Stimulated activated CD8-positive, alpha-beta memory T cell treated with anti-CD3 and anti-CD28 coated beads, Interleukin-2, amount 100 ng/mL, for 1 hour (primary cell): ENCODE results near the gene ZNF429.
A peak's percentile ranks its signal among the peaks of the same experiment; 100 is the strongest.
"Not testable (repeated sequence)": the region's sequence is repeated elsewhere in the genome, so short reads cannot be mapped to it uniquely, and the experiment has no call there.

Experiments
- DNase-seq, 2 donors: peaks; one replicate each; pipeline ENCODE4 v3.0.0-alpha.2; 2020; ENCODE audit warnings: low read depth in 2 of 2

The ZNF429 gene

DNA sequence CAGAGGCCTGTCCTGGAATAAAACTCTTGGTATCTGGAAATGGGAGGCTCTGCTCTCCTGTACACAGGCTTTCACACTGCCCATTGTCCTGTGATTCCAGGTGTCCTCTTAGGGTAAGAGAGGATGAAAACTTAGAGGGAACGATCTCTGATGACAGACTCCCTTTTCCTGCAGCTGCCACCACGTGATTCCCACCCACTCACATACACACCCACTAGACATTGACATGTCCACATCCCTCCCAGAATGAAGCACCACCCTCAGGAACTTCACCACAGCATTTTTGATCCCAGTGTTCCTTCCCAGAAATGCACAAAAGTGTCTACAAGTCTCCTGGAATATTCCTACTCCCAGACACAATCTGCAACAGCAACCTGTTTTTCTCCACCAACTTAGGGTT is 8.2 kb downstream of the ZNF429 start:
- no peak for DNase-seq

DNA sequence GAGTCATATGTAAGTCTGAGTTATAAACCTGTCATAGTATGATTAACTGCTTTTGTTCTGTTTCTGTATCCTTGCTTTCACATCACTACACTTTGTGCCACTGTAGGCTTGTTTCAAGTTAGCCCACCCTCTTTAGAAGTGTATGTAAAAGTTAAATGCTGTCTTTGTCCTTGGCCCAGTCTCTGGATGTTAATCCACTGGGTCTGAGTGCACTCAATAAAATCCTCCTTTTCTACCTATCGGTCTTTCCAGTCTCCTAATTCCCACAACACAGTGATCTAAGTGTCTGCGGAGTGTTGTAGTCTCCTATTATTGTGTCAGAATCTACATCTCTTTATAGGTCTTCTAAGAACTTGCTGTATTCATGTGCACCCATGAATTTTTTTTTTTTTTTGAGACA is 14.1 kb downstream of the ZNF429 start:
- no peak for DNase-seq

DNA sequence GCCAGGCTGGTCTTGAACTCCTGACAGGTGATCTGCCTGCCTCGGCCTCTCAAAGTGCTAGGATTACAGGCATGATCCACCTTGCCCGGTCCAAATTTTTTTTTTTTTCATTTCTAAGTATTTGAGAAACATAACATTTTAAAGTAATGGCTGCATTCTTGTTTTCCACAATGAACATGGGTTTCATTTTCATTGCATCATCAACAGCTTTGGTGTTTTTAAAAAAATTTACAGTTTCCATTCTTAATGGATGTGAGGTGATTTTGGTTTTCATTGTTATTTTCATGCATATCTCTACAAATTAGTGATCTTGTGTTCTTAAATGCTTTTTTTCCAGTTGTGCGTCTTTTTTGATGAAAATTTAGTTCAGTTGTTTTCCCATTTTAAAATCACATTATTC is 27.5 kb downstream of the ZNF429 start:
- no peak for DNase-seq

DNA sequence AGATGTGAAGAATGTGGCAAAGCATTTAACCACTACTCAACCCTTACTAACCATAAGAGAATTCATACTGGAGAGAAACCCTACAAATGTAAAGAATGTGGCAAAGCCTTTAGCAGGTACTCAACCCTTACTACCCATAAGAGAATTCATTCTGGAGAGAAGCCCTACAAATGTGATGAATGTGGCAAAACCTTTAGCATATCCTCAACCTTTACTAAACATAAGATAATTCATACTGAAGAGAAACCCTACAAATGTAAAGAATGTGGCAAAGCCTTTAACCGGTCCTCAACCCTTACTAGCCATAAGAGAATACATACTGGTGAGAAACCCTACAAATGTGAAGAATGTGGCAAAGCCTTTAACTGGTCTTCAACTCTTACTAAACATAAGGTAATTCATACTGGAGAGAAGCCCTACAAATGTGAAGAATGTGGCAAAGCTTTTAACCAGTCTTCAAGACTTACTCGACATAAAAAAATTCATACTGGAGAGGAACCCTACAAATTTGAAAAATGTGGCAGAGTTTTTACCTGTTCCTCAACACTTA is 31.4 kb downstream of the ZNF429 start:
- DNase-seq, result not testable (repeated sequence)

DNA sequence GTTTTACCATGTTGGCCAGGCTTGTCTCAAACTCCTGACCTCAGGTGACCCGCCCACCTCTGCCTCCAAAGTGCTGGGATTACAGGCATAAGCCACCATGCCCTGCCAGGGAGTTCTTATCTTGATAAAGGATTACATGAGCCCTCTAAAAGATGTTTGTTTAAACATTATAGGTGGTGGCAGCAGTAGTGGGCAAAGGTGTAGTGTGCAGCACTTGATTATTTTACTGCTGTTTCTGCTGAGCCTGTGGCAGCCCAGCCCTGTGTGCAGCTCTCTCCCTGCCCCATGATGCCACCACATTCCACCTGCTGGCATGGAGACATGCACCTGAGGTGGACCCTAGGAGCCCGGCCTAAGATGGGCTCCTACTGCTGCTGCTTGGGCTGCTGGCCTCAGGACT is 54.0 kb downstream of the ZNF429 start:
- no peak for DNase-seq

DNA sequence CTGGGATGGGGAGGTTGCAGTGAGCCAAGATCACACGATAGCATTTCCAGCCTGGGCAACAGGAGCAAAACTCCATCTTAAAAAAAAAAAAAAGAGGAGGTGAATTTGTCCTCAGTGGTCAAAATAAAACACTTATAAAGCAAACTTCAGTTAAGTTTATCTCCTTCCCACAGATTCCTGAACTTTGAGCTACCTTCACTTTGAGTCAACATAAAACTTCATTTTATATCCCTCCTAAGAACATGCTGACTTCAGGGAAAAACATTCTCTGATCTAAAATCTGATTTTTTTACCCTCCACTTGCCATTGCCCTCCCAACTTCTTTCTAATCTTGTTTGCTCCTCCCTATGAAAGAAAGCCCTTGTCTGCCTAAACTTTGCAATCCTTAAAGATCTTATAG is 59.0 kb downstream of the ZNF429 start:
- DNase-seq, result no peak

DNA sequence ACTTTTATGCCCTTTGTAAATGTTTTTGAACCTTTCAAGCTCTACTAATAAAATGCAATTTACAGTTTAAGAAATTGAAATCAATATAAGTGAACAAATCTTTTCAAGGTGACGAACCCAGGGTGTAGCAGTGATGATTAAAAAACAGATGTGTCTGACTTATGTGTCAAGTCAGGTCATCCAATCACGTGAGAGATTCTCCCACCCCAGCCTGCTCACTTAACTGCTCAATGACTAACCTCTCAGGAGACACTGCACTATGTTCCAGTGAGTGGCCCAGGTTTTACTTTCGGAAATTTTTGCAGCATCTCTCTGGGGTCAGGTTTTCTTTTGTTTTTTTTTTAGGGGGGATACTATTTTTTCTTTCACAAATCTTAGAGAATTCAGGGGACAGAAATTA is 60.7 kb downstream of the ZNF429 start:
- DNase-seq, result no peak

DNA sequence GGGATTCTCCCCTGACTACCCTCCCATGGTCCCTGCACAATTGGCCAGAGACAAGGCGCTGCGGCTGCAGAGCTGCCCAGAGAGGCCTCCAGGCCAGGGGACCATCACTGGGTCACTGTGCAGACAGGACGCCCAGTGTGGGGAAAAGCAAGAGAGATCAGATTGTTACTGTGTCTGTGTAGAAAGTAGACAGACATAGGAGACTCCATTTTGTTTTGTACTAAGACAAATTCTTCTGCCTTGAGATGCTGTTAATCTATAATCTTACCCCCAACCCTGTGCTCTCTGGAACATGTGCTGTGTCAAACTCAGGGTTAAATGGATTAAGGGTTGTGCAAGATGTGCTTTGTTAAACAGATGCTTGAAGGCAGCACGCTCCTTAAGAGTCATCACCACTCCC is 62.4 kb downstream of the ZNF429 start:
- not testable (repeated sequence) for DNase-seq

DNA sequence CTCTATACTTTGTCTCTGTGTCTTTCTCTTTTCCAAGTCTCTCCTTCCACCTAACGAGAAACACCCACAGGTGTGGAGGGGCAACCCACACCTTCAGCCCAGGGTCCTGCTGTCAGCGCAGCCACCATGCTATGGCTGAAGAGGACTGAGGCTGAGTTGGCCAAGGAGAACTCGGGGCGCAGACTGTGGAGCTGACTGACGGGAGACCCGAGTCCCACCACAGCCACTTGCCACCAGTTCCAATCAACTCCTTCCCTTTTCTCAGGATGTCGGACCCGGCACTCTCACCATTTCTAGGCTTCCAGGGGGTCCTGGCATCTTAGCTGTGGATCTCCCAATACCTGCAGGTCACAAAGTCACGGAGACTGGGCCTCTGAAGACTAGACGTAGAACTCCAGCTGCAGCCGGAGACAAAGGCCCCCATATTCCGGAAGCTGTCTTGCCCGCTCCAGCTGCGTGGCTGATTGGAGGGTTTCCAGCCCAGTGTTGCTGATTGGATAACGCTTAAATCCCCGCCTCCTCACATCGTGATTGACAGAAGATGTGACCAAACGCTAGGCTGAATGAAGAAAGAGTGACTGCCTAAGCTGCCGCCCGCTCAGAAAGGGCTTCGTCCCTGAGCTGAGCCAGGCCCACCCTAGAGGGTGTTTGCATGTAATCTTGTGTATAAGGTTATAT is 63.6 kb downstream of the ZNF429 start:
- peak; percentile 46 to 83 for DNase-seq

DNA sequence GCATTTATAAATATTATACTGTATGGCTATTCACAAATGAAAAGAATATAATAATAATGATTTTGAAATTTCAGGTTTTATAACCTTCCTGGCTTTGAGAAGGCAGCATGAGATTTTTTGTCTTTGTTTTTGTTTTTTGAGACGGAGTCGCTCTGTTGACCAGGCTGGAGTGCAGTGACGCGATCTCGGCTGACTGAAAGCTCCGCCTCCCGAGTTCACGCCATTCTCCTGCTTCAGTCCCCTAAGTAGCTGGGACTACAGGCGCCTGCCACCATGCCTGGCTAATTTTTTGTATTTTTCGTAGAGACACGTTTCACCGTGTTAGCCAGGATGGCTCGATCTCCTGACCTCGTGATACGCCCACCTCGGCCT is 64.1 kb downstream of the ZNF429 start:
- DNase-seq, result peak in 1 of 2 donors; percentile 32

DNA sequence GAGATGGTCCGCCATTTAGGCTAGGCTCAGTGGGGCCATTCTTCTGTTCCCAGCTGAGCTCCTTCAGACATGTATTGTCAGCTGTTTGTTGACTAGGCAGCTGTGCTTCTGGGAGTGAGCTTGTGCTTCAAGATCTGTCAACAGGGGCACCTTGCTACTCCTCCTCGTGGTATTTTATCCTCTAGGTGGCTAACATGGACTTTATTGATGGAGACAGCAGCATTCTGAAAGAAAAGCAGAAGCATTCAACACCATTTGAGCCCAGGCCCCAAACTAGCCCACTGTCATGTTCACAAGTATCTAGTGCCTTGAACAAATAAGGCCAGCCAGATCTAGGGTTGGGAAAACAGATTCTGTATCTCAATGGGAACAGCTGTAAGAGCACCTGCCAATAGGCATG is 65.9 kb downstream of the ZNF429 start:
- no peak for DNase-seq

DNA sequence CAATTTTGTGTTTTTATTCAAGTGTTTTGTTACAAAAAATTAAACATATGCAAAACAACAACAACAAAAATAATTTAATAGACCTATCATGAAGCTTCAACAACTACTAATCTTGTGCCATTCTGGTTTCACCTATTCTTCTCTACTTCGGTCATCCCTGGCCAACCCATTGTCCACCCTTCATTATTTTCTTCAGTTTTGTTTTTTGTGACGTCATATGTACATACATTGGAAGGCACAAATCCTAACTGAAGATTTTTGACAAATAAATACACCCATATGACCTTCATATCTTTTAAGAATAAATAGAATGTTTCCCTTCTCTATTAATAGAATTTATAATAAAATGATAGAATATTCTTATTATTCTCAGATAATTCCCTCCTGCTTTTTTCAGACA is 69.2 kb downstream of the ZNF429 start:
- DNase-seq, result no peak

DNA sequence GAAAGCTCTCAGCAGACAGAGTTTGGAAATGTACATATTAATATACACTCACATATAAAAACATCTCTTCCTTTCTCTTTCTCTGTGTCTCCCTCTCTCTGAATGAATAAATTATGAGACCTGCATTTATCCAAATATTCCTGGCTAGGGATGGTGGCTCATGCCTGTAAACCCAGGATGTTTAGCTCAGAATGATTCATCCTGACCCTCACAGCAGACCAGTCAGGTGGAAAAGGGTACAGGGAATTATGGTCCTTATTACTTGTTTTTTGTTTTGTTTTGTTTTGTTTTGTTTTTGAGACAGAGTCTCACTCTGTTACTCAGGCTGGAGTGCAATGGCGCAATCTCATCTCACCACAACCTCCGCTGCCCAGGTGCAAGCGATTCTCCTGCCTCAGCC is 71.1 kb downstream of the ZNF429 start:
- no peak for DNase-seq

DNA sequence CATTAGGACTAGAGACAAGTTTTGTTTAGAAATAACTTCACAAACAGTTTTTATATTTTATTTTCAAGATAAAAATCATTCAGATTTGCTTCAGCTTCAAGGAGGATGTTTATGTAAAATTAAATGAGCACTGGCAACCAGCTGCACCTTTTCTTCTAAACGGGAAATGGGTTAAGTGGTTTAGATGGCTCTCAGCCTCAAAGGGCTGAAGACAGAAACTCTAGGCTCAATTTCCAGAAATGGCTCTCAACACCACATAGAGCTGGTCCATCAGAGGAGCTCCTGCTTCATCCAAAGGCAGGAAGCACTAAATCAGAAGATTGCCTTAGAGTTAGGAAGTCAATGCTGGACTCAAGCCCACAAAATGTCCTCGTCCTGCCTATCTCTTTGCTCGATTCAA is 74.7 kb downstream of the ZNF429 start:
- no peak for DNase-seq

DNA sequence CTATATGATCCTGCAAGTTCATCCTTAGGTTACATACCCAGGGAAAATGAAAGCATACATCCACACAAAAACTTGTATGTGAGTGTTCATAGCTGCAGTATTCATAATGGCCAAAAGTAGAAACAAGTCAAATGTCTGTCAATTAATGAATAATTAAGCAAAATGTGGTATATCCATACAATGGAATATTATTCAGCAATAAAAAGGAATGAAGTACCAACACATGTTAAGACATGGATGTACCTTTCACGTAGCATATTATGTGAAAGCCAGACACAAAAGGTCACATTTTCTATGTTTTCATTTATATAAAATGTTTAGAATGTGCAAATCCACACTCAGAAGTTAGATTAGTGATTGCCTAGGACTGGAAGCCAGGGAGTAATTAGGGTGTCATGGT is 75.4 kb downstream of the ZNF429 start:
- DNase-seq, result no peak

DNA sequence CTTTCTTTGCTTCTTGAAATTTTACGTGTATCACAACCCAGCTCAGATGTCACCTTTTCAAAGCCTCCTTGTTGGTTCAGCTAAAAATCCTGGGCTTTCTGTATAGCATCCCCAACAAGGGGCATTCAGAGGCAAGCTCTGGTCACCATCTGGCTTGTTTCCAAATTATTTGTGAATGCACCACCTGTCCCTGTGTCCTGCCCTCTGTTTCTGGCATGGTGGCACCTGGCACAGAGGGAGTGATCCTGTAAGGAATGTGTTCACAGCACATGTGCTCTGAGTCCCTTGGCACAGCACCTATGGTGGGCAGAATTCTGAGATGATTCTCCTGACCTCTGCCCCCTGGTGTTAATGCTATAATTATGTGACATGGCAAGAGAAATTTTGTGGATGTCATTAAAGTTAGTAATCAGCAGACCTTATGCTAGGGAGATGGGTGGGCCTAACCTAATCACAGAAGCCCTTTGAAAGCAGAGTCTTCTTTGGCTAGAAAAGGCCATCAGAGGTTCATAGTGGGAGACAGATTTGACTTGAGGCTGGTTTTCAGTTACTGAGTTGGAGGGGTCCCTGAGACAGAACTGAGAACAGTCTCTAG is 76.3 kb downstream of the ZNF429 start:
- no peak for DNase-seq

DNA sequence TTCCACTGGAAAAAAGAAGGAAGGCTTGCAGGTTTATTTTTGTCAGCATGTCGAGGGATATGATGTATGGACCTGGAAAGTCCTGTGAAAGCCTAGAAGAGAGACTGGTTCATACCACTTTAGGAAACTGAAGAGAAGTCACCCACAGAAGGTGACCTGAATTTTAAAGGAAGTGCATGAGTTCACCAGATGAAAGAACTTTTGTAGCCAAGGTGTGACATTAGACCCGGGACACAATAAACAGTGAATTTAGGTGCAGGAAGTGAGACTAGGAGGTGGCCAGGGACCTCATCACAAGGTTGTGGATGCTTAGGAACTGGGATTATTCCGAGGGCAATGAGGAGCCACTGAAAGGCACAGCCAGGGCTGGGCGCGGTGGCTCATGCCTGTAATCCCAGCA is 79.1 kb downstream of the ZNF429 start:
- no peak for DNase-seq

DNA sequence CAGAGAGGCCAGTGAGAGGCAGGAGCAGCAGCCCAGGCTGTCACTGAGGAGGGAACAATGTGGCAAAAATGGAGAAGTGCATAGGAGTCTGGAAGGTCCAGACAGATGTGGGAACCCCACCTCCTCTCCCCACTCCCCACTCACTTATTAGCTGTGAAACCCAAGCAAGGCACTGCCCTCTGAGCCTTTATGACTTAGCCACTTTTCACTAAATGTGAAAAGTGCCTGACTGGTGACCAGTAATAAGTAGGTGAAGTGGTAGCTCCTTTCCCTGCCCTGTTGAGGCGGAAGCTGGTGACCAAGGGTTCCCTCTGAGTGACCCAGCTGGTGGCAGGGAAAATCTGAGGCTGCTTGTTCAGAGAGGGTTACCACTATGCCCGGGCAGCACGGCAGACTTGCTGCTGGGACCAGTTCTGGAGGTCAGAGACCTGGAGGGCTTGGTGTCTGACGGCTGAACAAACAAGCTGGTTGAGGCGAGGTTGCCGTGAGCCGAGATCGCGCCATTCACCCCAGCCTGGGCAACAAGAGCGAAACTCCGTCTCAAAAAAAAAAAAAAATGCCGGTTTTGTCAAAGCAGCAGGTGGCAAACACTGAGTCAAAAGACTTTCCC is 80.0 kb downstream of the ZNF429 start:
- no peak for DNase-seq

DNA sequence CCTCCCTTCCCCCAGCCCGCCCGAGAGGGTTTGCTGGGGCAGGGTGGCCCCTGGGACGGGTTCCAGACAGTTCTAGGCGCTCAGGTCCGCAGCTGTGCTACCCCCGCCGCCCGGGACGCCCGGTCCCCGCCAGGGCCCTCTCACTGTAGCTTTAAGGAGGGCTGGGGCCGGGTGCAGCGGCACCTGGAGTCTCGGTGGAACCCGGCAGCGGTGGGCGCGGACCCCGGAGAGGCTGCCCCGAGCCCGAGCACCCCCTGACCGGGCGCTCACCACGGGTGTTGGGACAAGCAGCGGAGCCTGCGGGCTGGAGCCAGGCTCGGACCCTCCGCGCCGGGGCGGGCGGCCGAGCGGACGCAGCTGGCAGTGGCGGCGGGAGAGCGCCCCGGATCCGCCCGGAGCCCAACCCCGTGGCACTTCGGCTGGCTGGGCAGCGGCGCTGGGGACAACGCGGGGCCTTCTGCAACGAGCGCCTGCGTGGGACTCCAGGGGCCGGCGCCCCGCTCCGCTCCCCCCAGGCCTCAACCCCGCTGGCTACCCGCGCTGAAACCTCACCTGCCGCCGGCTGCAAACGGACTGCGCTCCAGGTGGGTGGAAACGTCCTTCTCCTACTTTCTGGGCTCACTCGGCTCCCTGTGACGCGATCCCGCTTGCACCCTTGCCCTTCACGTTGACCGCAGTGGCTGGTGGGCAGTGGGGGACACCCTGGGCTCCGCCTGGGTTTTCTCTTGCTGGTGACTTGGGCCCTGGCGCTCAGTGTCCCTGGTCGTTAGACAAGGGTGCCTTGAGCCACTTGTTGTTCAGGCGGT is 81.1 kb downstream of the ZNF429 start:
- no peak for DNase-seq

DNA sequence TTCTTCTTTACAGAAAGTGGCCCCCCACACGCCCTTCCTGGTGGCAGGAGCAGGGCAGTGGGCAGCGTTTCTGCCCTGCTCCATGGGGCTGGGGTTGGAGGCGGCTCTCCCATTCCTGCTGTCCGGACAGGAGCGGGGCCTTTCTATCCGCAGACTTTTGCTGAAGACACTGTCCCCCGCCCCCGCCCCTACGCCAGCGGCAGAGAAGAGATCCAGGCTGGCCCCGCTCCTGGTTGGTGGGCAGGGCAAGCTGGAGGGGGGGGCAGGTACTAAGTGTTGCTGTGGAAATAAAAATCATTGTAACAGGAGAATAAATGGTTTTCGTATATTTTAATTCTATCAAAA is 81.7 kb downstream of the ZNF429 start:
- no peak for DNase-seq

DNA sequence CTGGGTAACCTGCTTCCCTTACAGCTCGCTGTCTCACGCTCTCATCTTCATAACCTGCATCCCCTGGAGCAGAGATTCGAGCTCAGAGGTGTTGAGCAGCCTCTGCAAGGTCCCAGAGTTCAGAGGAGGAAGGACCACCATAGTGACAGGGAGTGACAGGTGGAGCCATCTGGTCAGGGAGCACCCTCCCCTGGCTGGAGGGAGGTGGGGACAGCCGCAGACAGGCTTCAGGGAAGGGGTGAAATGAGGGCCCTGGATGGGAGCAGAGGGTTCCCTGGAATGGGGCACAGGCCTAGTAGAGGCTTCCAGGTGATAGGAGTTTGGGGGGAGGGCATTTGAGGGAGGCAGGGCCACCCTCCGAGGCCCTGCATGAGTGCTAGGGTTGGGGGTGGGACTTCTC is 82.1 kb downstream of the ZNF429 start:
- no peak for DNase-seq

DNA sequence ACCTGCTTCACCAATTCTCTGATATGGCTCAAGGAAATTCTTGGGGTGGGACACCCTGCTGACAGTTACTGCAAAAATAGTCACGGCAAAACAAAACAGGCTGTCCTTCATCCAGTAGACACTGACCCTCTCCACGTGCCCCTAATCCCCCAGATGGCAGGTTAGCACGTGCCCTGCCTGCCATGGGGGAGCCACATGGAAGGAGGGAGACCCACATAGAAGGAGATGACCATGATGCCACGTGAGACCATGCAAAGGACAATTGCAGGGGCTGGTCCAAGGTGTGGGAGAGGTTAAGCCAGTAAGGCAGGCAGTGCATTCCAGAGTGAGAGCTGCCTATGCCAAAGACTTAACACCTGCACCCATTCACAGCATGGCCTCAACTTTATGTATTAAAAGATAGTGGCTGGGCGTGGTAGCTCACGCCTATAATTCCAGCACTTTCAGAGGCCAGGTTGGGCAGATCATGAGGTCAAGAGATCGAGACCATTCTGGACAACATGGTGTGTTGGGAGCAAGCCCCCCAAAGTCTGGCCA is 82.7 kb downstream of the ZNF429 start:
- no peak for DNase-seq
